Mesenchymal stem cell (in vitro differentiated cells and primary cell): ENCODE measurements around the gene GPRIN2.
"Not testable (repeated sequence)": the region's sequence is repeated elsewhere in the genome, so short reads cannot be mapped to it uniquely, and the experiment has no call there.

Experiments used
- DNase-seq: peaks from one replicate; pipeline ENCODE4 v3.0.0-alpha.2; 2013
- H2AFZ ChIP-seq: one replicate; pipeline ENCODE4 v1.6.1; 2013; ENCODE audit warnings: low read depth, mild to moderate bottlenecking, control low read depth, inconsistent platforms, low read length, moderate library complexity
- H2AK5ac ChIP-seq: 2 replicates; pipeline ENCODE4 v1.6.1; 2013; ENCODE audit warnings: low read length, moderate library complexity, mild to moderate bottlenecking, inconsistent platforms; ENCODE audit not compliant: severe bottlenecking
- H2BK120ac ChIP-seq: one replicate; pipeline ENCODE4 v1.6.1; 2013; ENCODE audit warnings: low read depth, mild to moderate bottlenecking, inconsistent platforms, low read length, moderate library complexity
- H2BK12ac ChIP-seq, 2 experiments: one replicate each; pipeline ENCODE4 v1.6.1; 2013; ENCODE audit warnings: inconsistent platforms in 2 of 2, low read length in 2 of 2, mild to moderate bottlenecking in 2 of 2, moderate library complexity in 2 of 2, control low read depth in 1 of 2
- H2BK15ac ChIP-seq: one replicate; pipeline ENCODE4 v1.6.1; 2013; ENCODE audit warnings: mild to moderate bottlenecking, low read depth, inconsistent platforms; ENCODE audit not compliant: poor library complexity, severe bottlenecking
- H2BK5ac ChIP-seq: 2 replicates; pipeline ENCODE4 v1.6.1; 2013; ENCODE audit warnings: low read depth, mild to moderate bottlenecking, low read length, control low read depth, inconsistent platforms; ENCODE audit not compliant: poor library complexity, severe bottlenecking
- H3K14ac ChIP-seq, 2 experiments: one replicate each; pipeline ENCODE4 v1.6.1; 2013; ENCODE audit warnings: inconsistent platforms in 2 of 2, low read length in 2 of 2, control low read depth in 1 of 2, mild to moderate bottlenecking in 1 of 2, moderate library complexity in 1 of 2
- H3K18ac ChIP-seq, 2 experiments: one replicate each; pipeline ENCODE4 v1.6.1; 2013; ENCODE audit warnings: inconsistent platforms in 2 of 2, low read length in 2 of 2, control low read depth in 1 of 2, low read depth in 1 of 2, mild to moderate bottlenecking in 1 of 2
- H3K23ac ChIP-seq, 2 experiments: one replicate each; pipeline ENCODE4 v1.6.1; 2013; ENCODE audit warnings: inconsistent platforms in 2 of 2, low read length in 2 of 2, mild to moderate bottlenecking in 2 of 2, moderate library complexity in 2 of 2, control low read depth in 1 of 2
- H3K27ac ChIP-seq: 2 replicates; pipeline ENCODE4 v1.5.1; 2013; ENCODE audit warnings: mild to moderate bottlenecking, moderate library complexity, low read length, control low read depth, inconsistent platforms; ENCODE audit not compliant: poor library complexity, severe bottlenecking
- H3K27me3 ChIP-seq, 2 experiments: 2 replicates each; pipeline versions ENCODE4 v1.6.1 to v1.7.0; 2013; ENCODE audit warnings: low read length in 2 of 2, mild to moderate bottlenecking in 2 of 2, moderate library complexity in 2 of 2, control low read depth in 1 of 2, inconsistent platforms in 1 of 2; ENCODE audit not compliant: control insufficient read depth in 1 of 2, insufficient read depth in 1 of 2
- H3K36me3 ChIP-seq, 2 experiments: 2 replicates each; pipeline versions ENCODE4 v1.6.1 to v1.7.0; 2013; ENCODE audit warnings: low read length in 2 of 2, control low read depth in 1 of 2, inconsistent platforms in 1 of 2, low read depth in 1 of 2, mild to moderate bottlenecking in 1 of 2; ENCODE audit not compliant: insufficient read depth in 2 of 2, control insufficient read depth in 1 of 2
- H3K4ac ChIP-seq, 2 experiments: one replicate each; pipeline ENCODE4 v1.6.1; 2013; ENCODE audit warnings: inconsistent platforms in 2 of 2, low read length in 2 of 2, mild to moderate bottlenecking in 2 of 2, moderate library complexity in 2 of 2, control low read depth in 1 of 2, low read depth in 1 of 2
- H3K4me1 ChIP-seq: 2 replicates; pipeline ENCODE4 v1.6.1; 2013; ENCODE audit warnings: low read depth, low read length, control low read depth; ENCODE audit not compliant: control insufficient read depth, insufficient read depth
- H3K4me2 ChIP-seq: 2 replicates; pipeline ENCODE4 v1.6.1; 2013; ENCODE audit warnings: low read length, mild to moderate bottlenecking, inconsistent platforms; ENCODE audit not compliant: poor library complexity, severe bottlenecking
- H3K4me3 ChIP-seq, 2 experiments: 2 replicates each; pipeline versions ENCODE4 v1.5.1 to v1.7.0; 2013; ENCODE audit warnings: low read length in 2 of 2, mild to moderate bottlenecking in 2 of 2, control low read depth in 1 of 2, low read depth in 1 of 2; ENCODE audit not compliant: insufficient read depth in 1 of 2
- H3K79me1 ChIP-seq: replicated peaks from 2 replicates; pipeline ENCODE4 v1.6.1; 2013; ENCODE audit warnings: mild to moderate bottlenecking, control low read depth, low read length, inconsistent platforms; ENCODE audit not compliant: poor library complexity, severe bottlenecking
- H3K9ac ChIP-seq: 2 replicates; pipeline ENCODE4 v1.7.0; 2013; ENCODE audit warnings: mild to moderate bottlenecking, low read length, moderate library complexity
- H3K9me3 ChIP-seq: 2 replicates; pipeline ENCODE4 v1.7.0; 2013; ENCODE audit warnings: mild to moderate bottlenecking, low read length; ENCODE audit not compliant: control insufficient read depth
- H4K8ac ChIP-seq: one replicate; pipeline ENCODE4 v1.6.1; 2013; ENCODE audit warnings: inconsistent platforms, mild to moderate bottlenecking, low read length, moderate library complexity
- H4K91ac ChIP-seq: one replicate; pipeline ENCODE4 v1.6.1; 2013; ENCODE audit warnings: mild to moderate bottlenecking, low read length, inconsistent platforms
- WGBS: methylation state at CpG from one replicate; pipeline ENCODE4 v1.1.7; 2013; ENCODE audit warnings: mixed read lengths; 5-methylcytosine and 5-hydroxymethylcytosine counted together

The GPRIN2 gene

DNA sequence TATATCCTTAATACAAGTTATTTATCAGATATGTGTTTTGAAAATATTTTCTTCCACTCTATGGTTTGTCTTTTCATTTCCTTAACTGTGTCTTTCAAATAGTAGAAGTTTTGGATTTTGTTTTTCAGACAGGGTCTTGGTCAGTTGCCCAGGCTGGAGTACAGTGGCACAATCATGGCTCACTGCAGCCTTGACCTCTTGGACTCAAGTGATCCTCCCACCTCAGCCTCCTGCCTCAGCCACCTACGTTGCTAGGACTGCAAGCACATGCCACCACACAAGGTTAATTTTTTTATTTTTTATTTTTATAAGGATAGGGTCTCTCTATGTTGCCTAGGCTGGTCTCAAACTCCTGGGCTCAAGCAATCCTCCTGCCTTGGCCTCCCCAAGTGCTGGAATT, 24.2 kb downstream of the GPRIN2 start:
- not testable (repeated sequence) for H3K4ac ChIP-seq, H3K23ac ChIP-seq, H3K27ac ChIP-seq, H3K4me2 ChIP-seq, H2BK5ac ChIP-seq, H3K79me1 ChIP-seq, H3K4me3 ChIP-seq, H4K8ac ChIP-seq, H3K9me3 ChIP-seq, H2BK120ac ChIP-seq, DNase-seq, H3K18ac ChIP-seq, H2BK12ac ChIP-seq, H2AFZ ChIP-seq, H2BK15ac ChIP-seq, H4K91ac ChIP-seq, H3K36me3 ChIP-seq, H3K14ac ChIP-seq, H3K9ac ChIP-seq, H3K4me1 ChIP-seq, H2AK5ac ChIP-seq
- WGBS, result 40% methylated on average over 1 of the region's 1 CpG
- H3K27me3 ChIP-seq, result peaks cover 0 to 36% of the 10 kb centered on the region in 2 experiments

DNA sequence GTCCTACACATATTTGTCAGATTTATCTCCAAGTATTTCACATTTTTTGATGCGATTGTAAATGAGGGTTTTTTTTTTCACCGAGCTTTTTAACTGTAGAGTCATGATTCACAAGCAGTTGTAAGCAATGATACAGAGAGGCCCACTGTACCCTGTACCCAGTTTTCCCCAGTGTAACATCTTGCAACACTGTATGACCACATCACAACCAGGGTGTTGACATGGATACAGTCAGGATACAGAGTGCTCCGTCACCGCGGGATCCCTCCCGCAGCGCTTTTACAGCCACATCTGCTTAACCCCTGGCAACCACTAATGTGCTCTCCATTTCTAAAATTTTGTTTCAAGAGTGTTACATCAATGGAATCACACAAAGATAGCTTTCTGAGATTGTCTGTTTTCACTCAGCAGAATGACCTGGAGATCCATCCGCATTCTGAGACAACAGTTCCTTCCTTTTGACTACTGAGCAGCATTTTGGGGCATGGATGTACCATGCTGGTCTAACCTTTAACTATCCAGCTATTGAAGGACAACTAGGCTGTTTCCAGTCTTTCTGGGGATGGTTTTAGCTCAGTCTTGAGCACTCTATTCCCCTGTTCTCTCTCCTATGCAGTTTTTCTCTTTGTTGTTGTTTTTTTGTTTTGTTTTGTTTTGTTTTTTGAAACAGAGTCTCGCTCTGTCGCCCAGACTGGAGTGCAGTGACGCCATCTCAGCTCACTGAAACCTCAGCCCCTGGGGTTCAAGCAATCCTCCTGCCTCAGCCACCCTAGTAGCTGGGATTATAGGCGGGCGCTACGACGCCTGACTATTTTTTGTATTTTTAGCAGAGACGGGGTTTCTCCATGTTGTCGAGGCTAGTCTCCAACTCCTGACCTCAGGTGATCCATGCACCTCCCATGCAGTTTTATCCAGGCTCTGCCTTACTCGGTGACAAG, 25.9 kb downstream of the GPRIN2 start:
- no peak overlapping the region for H3K4me2 ChIP-seq
- no peak overlapping the region for H2AFZ ChIP-seq
- peak; percentile 89 for DNase-seq
- H3K4me3 ChIP-seq, result peak overlapping the region in 1 of 2 experiments; percentile 24
- peak overlapping the region; percentile 85 for H3K9ac ChIP-seq
- no peak overlapping the region for H3K27ac ChIP-seq
- H3K14ac ChIP-seq, result no peak overlapping the region
- 92% methylated on average over 18 of the region's 18 CpGs for WGBS
- H3K27me3 ChIP-seq, result peaks cover 0 to 37% of the 10 kb centered on the region in 2 experiments
- H2AK5ac ChIP-seq, result no peak overlapping the region
- no peak overlapping the region for H2BK120ac ChIP-seq
- H3K4ac ChIP-seq, result no peak overlapping the region
- peaks cover 12% of the 10 kb centered on the region for H3K4me1 ChIP-seq
- H3K23ac ChIP-seq, result no peak overlapping the region
- H4K91ac ChIP-seq, result no peak overlapping the region
- no peak overlapping the region for H3K18ac ChIP-seq
- H2BK5ac ChIP-seq, result no peak overlapping the region
- no peaks in the 10 kb centered on the region for H3K79me1 ChIP-seq
- no peaks in the 10 kb centered on the region for H3K9me3 ChIP-seq
- H2BK15ac ChIP-seq, result no peak overlapping the region
- peaks cover 0 to 2% of the 10 kb centered on the region in 2 experiments for H3K36me3 ChIP-seq
- H2BK12ac ChIP-seq, result no peak overlapping the region
- no peak overlapping the region for H4K8ac ChIP-seq

DNA sequence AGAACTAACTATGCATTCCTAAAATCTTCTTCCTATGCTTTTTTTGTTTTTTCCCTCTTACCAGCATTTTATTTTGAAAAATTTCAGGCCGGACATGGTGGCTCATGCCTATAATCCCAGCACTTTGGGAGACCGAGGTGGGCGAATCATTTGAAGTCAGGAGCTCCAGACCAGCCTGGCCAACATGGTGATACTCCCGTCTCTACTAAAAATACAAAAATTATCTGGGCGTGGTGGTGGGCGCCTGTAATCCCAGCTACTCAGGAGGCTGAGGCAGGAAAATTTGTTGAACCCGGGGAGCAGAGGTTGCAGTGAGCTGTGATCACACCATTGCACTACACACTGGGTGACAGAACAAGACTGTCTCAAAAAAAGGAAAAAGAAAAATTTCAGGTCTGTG, 26.7 kb downstream of the GPRIN2 start:
- Histone ChIP-seq H3K4me3 (peak overlapping the region in 1 of 2 experiments; percentile 24), H3K4me1 (peaks cover 18% of the 10 kb centered on the region), H3K9ac (peak overlapping the region; percentile 85), H3K27me3 (peaks cover 0 to 31% of the 10 kb centered on the region in 2 experiments)
- H3K9me3 ChIP-seq, H3K18ac ChIP-seq, H3K4me2 ChIP-seq, H2BK5ac ChIP-seq, H3K36me3 ChIP-seq, H2BK12ac ChIP-seq, H3K14ac ChIP-seq, H3K4ac ChIP-seq, H2BK15ac ChIP-seq, H2AFZ ChIP-seq, H3K23ac ChIP-seq, H3K27ac ChIP-seq, H3K79me1 ChIP-seq, DNase-seq, H4K8ac ChIP-seq, H4K91ac ChIP-seq, H2AK5ac ChIP-seq, H2BK120ac ChIP-seq: not testable (repeated sequence)
- 86% methylated on average over 7 of the region's 7 CpGs for WGBS

DNA sequence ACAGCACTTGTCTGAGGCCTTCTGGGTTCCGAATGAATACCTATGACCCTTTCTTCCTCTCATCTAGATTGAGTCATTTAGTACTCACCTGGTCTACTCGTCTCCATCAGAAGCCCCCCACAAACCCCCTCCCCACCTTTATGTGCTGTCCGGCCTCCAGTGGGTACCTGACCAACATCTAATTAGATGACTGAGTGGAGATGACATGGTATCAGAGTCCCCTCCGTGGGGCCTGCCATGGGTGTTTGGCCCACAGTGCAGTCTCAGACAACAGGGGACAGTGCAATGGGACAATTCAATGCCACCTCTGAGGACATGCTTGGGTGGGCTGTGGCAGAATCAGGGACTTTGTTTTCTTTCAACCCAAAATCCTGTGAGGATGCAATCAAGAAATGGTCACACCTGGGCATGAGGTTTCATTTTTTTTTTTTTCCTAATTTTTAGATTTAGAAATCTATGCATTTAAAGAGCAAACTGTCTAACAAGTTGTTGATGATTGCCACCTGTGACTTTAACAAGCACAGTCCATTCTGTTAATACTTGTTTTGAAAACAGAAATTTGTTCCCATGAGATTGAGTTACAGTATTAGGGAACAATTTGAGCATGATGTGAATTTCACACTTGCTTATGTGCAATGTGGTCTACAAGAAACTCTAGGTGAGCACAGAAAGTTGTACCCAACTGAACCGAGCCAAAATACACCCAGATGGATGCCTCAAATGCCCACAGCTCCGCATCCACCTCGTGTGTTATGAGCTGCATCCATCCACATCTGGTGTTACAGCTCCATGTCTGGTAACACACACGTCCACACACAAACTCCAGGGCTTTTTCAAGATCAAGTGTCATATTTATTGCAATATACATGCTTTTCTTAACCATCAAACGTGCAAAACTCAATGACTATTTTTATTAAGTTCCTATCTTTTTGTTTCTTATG, 27.5 kb downstream of the GPRIN2 start:
- Histone ChIP-seq H3K18ac (no peak overlapping the region), H2BK5ac (no peak overlapping the region), H2BK12ac (no peak overlapping the region), H3K4me2 (no peak overlapping the region), H2BK15ac (no peak overlapping the region), H2BK120ac (no peak overlapping the region), H3K23ac (no peak overlapping the region), H3K27me3 (peaks cover 0 to 28% of the 10 kb centered on the region in 2 experiments), H3K79me1 (no peaks in the 10 kb centered on the region), H4K91ac (no peak overlapping the region), H3K14ac (no peak overlapping the region), H2AK5ac (no peak overlapping the region), H3K4ac (no peak overlapping the region), H4K8ac (no peak overlapping the region), H3K4me1 (peaks cover 23% of the 10 kb centered on the region), H3K9me3 (no peaks in the 10 kb centered on the region), H2AFZ (no peak overlapping the region), H3K36me3 (peaks cover 0 to 2% of the 10 kb centered on the region in 2 experiments), H3K4me3 (no peak overlapping the region), H3K9ac (peak overlapping the region; percentile 85), H3K27ac (no peak overlapping the region)
- DNase-seq, result no peak
- 87% methylated on average over 8 of the region's 9 CpGs for WGBS
